Mucosa of gallbladder (tissue), 1 donor: Measurements from ENCODE around the gene NBEAL2. TPM values are rescaled to one million over a fixed set of nuclear protein-coding genes. Genes with fewer than 3 reads are reported as not detected.
"Not testable (repeated sequence)": the region's sequence is repeated elsewhere in the genome, so short reads cannot be mapped to it uniquely, and the experiment has no call there.

ENCODE experiments used
- DNase-seq: peaks from one replicate; pipeline ENCODE4 v3.0.0-alpha.2; 2020; ENCODE audit warnings: low spot score
- total RNA-seq: library from RNA; stranded (reverse); gene quantifications from one replicate; pipeline ENCODE4 v1.2.1, GENCODE V29; 2021
- donor health status: DM: no; HTN: no; CAD: no.

Gene NBEAL2
- total RNA-seq, 1 donor from 2014 or later = 150 TPM

GRCh38 chr3:47037302-47037701 lies 57.8 kb downstream of the NBEAL2 start:
- not testable (repeated sequence) for DNase-seq

- no peak for DNase-seq
These were observed 61.6 kb downstream of the NBEAL2 start for GRCh38 chr3:47041114-47041513.

GRCh38 chr3:47042231-47042791 lies 62.8 kb downstream of the NBEAL2 start:
- DNase-seq = no peak

- DNase-seq = no peak
These were observed 67.6 kb downstream of the NBEAL2 start for GRCh38 chr3:47047069-47047468.

- no peak for DNase-seq
These were observed 68.2 kb downstream of the NBEAL2 start for GRCh38 chr3:47047673-47048072.

GRCh38 chr3:47054412-47054811 lies 74.9 kb downstream of the NBEAL2 start:
- no peak for DNase-seq

- no peak for DNase-seq
These were observed 77.2 kb downstream of the NBEAL2 start for GRCh38 chr3:47056705-47057104.

GRCh38 chr3:47057212-47057671 lies 77.8 kb downstream of the NBEAL2 start:
- no peak for DNase-seq

Other genes with a start within 250 kb of the NBEAL2 start
- 1.8 TPM for gene MYL3, start 116.2 kb upstream of the NBEAL2 start, total RNA-seq
- gene PTH1R, start 101.9 kb upstream of the NBEAL2 start, total RNA-seq = 11.7 TPM
- 50.0 TPM for gene CCDC12, start 2.9 kb upstream of the NBEAL2 start, total RNA-seq
- 47.0 TPM for gene SETD2, start 184.4 kb downstream of the NBEAL2 start, total RNA-seq